GM23248 (cell line): ENCODE results near the gene PHOSPHO2. TPM values are rescaled to one million over a fixed set of nuclear protein-coding genes. Genes with fewer than 3 reads are reported as not detected.

Source experiments
- DNase-seq: peaks from one replicate; pipeline ENCODE4 v3.0.0-alpha.2; 2015
- H2AFZ ChIP-seq: fragments of 200-600 bp; sonication (generic); 2 replicates; pipeline ENCODE4 v1.6.1; 2016; ENCODE audit warnings: antibody characterized with exemption
- H3F3A ChIP-seq: fragments of 200-600 bp; sonication (generic); 2 replicates; pipeline ENCODE4 v1.6.1; 2016; ENCODE audit warnings: mild to moderate bottlenecking, antibody characterized with exemption, mixed run types; ENCODE audit not compliant: insufficient read depth
- H3K27ac ChIP-seq: fragments of 200-600 bp; sonication (generic); 2 replicates; pipeline ENCODE4 v1.5.1; 2016; ENCODE audit warnings: mild to moderate bottlenecking
- H3K27me3 ChIP-seq: fragments of 200-600 bp; sonication (generic); replicated peaks from 2 replicates; pipeline ENCODE4 v1.6.1; 2016; ENCODE audit warnings: mild to moderate bottlenecking; ENCODE audit not compliant: insufficient read depth
- H3K36me3 ChIP-seq: fragments of 200-600 bp; sonication (generic); 2 replicates; pipeline ENCODE4 v1.6.1; 2016; ENCODE audit warnings: low read depth, mild to moderate bottlenecking
- H3K4me1 ChIP-seq: fragments of 200-600 bp; sonication (generic); 2 replicates; pipeline ENCODE4 v1.6.1; 2016; ENCODE audit warnings: mild to moderate bottlenecking; ENCODE audit not compliant: insufficient read depth
- H3K4me2 ChIP-seq: fragments of 200-600 bp; sonication (generic); one replicate; pipeline ENCODE4 v1.6.1; 2016; ENCODE audit warnings: mild to moderate bottlenecking; ENCODE audit not compliant: unreplicated experiment
- H3K4me3 ChIP-seq: fragments of 200-600 bp; sonication (generic); 2 replicates; pipeline ENCODE4 v1.5.1; 2016; ENCODE audit warnings: mild to moderate bottlenecking
- H3K79me2 ChIP-seq: fragments of 200-600 bp; sonication (generic); 2 replicates; pipeline ENCODE4 v1.6.1; 2016; ENCODE audit warnings: mild to moderate bottlenecking; ENCODE audit not compliant: insufficient read depth
- H3K9ac ChIP-seq: fragments of 200-600 bp; sonication (generic); 2 replicates; pipeline ENCODE4 v1.6.1; 2016; ENCODE audit warnings: mild to moderate bottlenecking
- H3K9me2 ChIP-seq: fragments of 200-600 bp; sonication (generic); 2 replicates; pipeline ENCODE4 v1.6.1; 2016; ENCODE audit warnings: mixed run types, mild to moderate bottlenecking, moderate library complexity; ENCODE audit not compliant: insufficient read depth
- H3K9me3 ChIP-seq: fragments of 200-600 bp; sonication (generic); one replicate; pipeline ENCODE4 v1.6.1; 2017; ENCODE audit warnings: low read depth
- H4K20me1 ChIP-seq: fragments of 200-600 bp; sonication (generic); 2 replicates; pipeline ENCODE4 v1.6.0; 2016; ENCODE audit not compliant: insufficient read depth
- EZH2 ChIP-seq: fragments of 200-600 bp; sonication (generic); IDR thresholded peaks from 2 replicates; pipeline ENCODE4 v1.6.1; 2018; ENCODE audit warnings: antibody characterized with exemption, mild to moderate bottlenecking; ENCODE audit not compliant: insufficient read depth, poor library complexity, severe bottlenecking
- EZH2phosphoT487 ChIP-seq: fragments of 200-600 bp; sonication (generic); IDR thresholded peaks from 2 replicates; pipeline ENCODE4 v1.6.1; 2018; ENCODE audit warnings: antibody characterized with exemption, moderate library complexity, mild to moderate bottlenecking, low read depth; ENCODE audit not compliant: insufficient read depth
- WGBS, 2 experiments: methylation state at CpG; one replicate each; pipeline ENCODE4 v1.1.6; 2015 to 2017; ENCODE audit warnings: low lambda C conversion rate in 2 of 2, low coverage in 1 of 2; ENCODE audit errors: missing lambda C conversion rate in 2 of 2; 5-methylcytosine and 5-hydroxymethylcytosine counted together
- in situ Hi-C: fragments of 300-500 bp; cut with MboI; formaldehyde crosslinking; loops from 2 replicates; pipeline ENCODE4 v1.15.0; 2020
- polyA plus RNA-seq: library from polyadenylated mRNA; unstranded; fragments of >200 nt; fragmentation: Nextera tagmentation; extraction: Ambion mirVana; gene quantifications from 2 replicates; pipeline ENCODE4 v1.2.1, GENCODE V29; 2016
- total RNA-seq: library from RNA; depleted of rRNA; stranded (reverse); fragments of >200 nt; shearing (Covaris generic); gene quantifications from 2 replicates; pipeline ENCODE4 v1.2.3, GENCODE V29; 2014

The PHOSPHO2 gene
- total and polyA plus RNA-seq, 2 experiments from 2014 or later, result 0.86 to 3.6 TPM

DNA sequence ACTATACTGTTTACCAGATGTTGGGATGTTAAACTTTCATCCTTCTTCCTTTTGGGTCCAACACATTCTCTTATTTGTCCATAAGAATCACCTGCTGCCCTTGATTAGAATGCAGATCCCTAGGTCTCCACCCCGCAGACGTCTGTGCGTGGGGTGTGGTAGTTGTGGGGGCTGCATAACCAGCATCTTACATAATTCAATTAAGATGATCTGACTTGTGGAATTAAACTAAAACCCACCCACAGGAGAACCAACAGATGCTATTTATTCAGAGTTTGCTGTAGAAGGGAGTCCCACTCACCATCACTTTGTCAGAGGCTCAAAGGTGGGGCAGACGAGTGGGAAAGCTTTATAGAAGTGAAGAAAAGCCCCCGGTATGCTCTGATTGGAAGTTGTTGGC lies 37.8 kb downstream of the PHOSPHO2 start:
- H3K9ac ChIP-seq, result no peak overlapping the region
- no peaks in the 10 kb centered on the region for H3K9me2 ChIP-seq
- H3K27ac ChIP-seq, result no peak overlapping the region
- H3K9me3 ChIP-seq, result no peaks in the 10 kb centered on the region
- TF ChIP-seq EZH2phosphoT487, result no peak
- no peak for TF ChIP-seq EZH2
- WGBS, 2 experiments, result 20 to 22% methylated on average over 5 of the region's 5 CpGs
- H3K4me3 ChIP-seq, result no peak overlapping the region
- H3F3A ChIP-seq, result no peaks in the 10 kb centered on the region
- no peaks in the 10 kb centered on the region for H3K27me3 ChIP-seq
- H3K4me1 ChIP-seq, result no peaks in the 10 kb centered on the region
- no peaks in the 10 kb centered on the region for H3K36me3 ChIP-seq
- no peak for DNase-seq
- no peak overlapping the region for H2AFZ ChIP-seq
- in situ Hi-C loops, result no loop called here
- no peaks in the 10 kb centered on the region for H3K79me2 ChIP-seq
- no peak overlapping the region for H3K4me2 ChIP-seq
- H4K20me1 ChIP-seq, result no peaks in the 10 kb centered on the region

DNA sequence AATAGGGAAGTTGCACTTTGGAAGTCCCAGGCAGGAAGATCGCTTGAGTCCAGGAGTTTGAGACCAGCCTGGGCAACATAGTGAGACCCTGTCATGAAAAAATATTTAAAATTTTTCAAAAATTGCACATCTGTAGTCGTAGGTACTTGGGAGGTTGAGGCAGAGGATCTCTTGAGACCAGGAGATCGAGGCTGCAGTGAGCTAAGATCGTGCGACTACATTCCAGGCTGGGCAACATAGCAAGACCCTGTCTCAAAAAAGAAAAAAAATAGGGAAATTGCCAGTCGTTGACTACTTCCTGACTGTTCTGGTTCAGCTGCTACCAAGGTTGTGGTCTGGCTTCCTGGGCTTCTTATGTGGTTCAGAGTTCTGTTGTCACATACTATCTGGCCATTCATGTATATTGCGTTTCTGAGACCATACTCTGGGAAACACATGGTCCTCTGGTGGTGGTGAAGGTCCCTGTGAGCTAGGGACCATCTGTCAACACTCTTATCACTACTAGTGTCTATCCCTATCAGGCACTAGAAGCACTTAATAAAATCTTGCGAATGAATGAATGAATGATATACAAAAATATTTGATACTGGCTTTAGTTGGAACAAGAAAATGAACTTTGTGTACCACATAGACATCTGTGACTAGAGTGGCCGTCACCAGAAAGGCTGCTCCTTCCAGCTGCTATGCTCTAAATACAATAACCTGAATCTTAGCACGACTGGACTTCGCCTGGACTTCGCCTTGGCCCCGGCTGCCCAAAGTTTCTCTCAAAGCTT lies 38.5 kb downstream of the PHOSPHO2 start:
- Histone ChIP-seq H3K27me3 (no peaks in the 10 kb centered on the region), H3K79me2 (no peaks in the 10 kb centered on the region), H3K9ac (no peak overlapping the region), H3K9me2 (no peaks in the 10 kb centered on the region), H4K20me1 (no peaks in the 10 kb centered on the region), H3K4me2 (peak overlapping the region; percentile 75), H3K4me1 (no peaks in the 10 kb centered on the region), H3F3A (no peaks in the 10 kb centered on the region), H3K9me3 (no peaks in the 10 kb centered on the region), H3K4me3 (peak overlapping the region; percentile 72; the same call in 1 of the 2 replicates), H2AFZ (peak overlapping the region; percentile 91), H3K36me3 (no peaks in the 10 kb centered on the region), H3K27ac (no peak overlapping the region)
- no peak for TF ChIP-seq EZH2
- TF ChIP-seq EZH2phosphoT487, result no peak
- 44 to 47% methylated on average over 13 of the region's 13 CpGs for WGBS, 2 experiments
- DNase-seq, result peak; percentile 25
- in situ Hi-C loops, result no loop called here

GRCh38 chr2:169734169-169734847 lies 40.0 kb downstream of the PHOSPHO2 start:
- Histone ChIP-seq H2AFZ (peak overlapping the region; percentile 80), H3K9ac (no peak overlapping the region), H3K4me2 (peak overlapping the region; percentile 85), H3K4me3 (peak overlapping the region; percentile 72), H3K36me3 (no peaks in the 10 kb centered on the region), H3K27ac (no peak overlapping the region), H3F3A (no peaks in the 10 kb centered on the region), H3K9me2 (no peaks in the 10 kb centered on the region), H3K4me1 (no peaks in the 10 kb centered on the region), H3K9me3 (no peaks in the 10 kb centered on the region), H4K20me1 (no peaks in the 10 kb centered on the region), H3K27me3 (no peaks in the 10 kb centered on the region), H3K79me2 (no peaks in the 10 kb centered on the region)
- peak; percentile 53 for DNase-seq
- in situ Hi-C loops, result no loop called here
- TF ChIP-seq EZH2 (no peak), EZH2phosphoT487 (no peak)
- 4 to 8% methylated on average over 16 to 67 of the region's 69 CpGs for WGBS, 2 experiments

GRCh38 chr2:169735623-169736022 lies 41.4 kb downstream of the PHOSPHO2 start:
- Histone ChIP-seq H3K36me3 (no peaks in the 10 kb centered on the region), H3K9ac (no peak overlapping the region), H3K27me3 (no peaks in the 10 kb centered on the region), H4K20me1 (no peaks in the 10 kb centered on the region), H3K4me2 (no peak overlapping the region), H3K27ac (no peak overlapping the region), H3K4me3 (no peak overlapping the region), H3K9me2 (no peaks in the 10 kb centered on the region), H2AFZ (no peak overlapping the region), H3K4me1 (no peaks in the 10 kb centered on the region), H3K79me2 (no peaks in the 10 kb centered on the region), H3K9me3 (no peaks in the 10 kb centered on the region), H3F3A (no peaks in the 10 kb centered on the region)
- TF ChIP-seq EZH2phosphoT487 (no peak), EZH2 (no peak)
- WGBS, 2 experiments, result 87 to 90% methylated on average over 4 of the region's 4 CpGs
- DNase-seq, result no peak
- in situ Hi-C loops, result no loop called here
